OCI-LY1 (cell line): ENCODE measurements around the gene ZBTB7C.

Experiments
- H2AFZ ChIP-seq: fragments of 200-600 bp; sonication (generic), shearing (Covaris generic); 2 replicates; pipeline ENCODE4 v1.6.0; 2014; ENCODE audit warnings: antibody characterized with exemption, mild to moderate bottlenecking, low read length
- H3F3A ChIP-seq: fragments of 200-600 bp; sonication (generic), shearing (Covaris generic); 2 replicates; pipeline ENCODE4 v1.6.0; 2014; ENCODE audit warnings: mild to moderate bottlenecking, antibody characterized with exemption, low read length, moderate library complexity; ENCODE audit not compliant: insufficient read depth
- H3K27ac ChIP-seq: fragments of 200-600 bp; sonication (generic); 2 replicates; pipeline ENCODE4 v1.5.1; 2014; ENCODE audit warnings: low read length, mixed run types, mild to moderate bottlenecking, low read depth; ENCODE audit not compliant: poor library complexity, severe bottlenecking
- H3K27me3 ChIP-seq: fragments of 200-600 bp; sonication (generic); 2 replicates; pipeline ENCODE4 v1.6.0; 2014; ENCODE audit warnings: antibody characterized with exemption, mild to moderate bottlenecking, low read length, moderate library complexity; ENCODE audit not compliant: insufficient read depth
- H3K36me3 ChIP-seq: fragments of 200-600 bp; sonication (generic); 2 replicates; pipeline ENCODE4 v1.6.1; 2014; ENCODE audit warnings: mild to moderate bottlenecking, antibody characterized with exemption, low read length, moderate library complexity, mixed read lengths; ENCODE audit not compliant: insufficient read depth
- H3K4me1 ChIP-seq: fragments of 200-600 bp; sonication (generic); 2 replicates; pipeline ENCODE4 v1.5.1; 2014; ENCODE audit warnings: mild to moderate bottlenecking, low read length, moderate library complexity; ENCODE audit not compliant: insufficient read depth, severe bottlenecking
- H3K4me2 ChIP-seq: fragments of 200-600 bp; sonication (generic), shearing (Covaris generic); 2 replicates; pipeline ENCODE4 v1.6.1; 2014; ENCODE audit warnings: low read length
- H3K4me3 ChIP-seq: fragments of 200-600 bp; sonication (generic); 2 replicates; pipeline ENCODE4 v1.5.1; 2014; ENCODE audit warnings: low read length, low read depth, mild to moderate bottlenecking, mixed read lengths; ENCODE audit not compliant: poor library complexity, severe bottlenecking
- H3K79me2 ChIP-seq: fragments of 200-600 bp; shearing (Covaris generic); 2 replicates; pipeline ENCODE4 v1.6.1; 2016; ENCODE audit warnings: mixed run types, low read length, mixed read lengths; ENCODE audit not compliant: insufficient read depth
- H3K9ac ChIP-seq: fragments of 200-600 bp; sonication (generic), shearing (Covaris generic); 2 replicates; pipeline ENCODE4 v1.6.1; 2014; ENCODE audit warnings: mild to moderate bottlenecking, low read length, mixed read lengths
- H3K9me2 ChIP-seq: fragments of 200-600 bp; sonication (generic), shearing (Covaris generic); 2 replicates; pipeline ENCODE4 v1.6.1; 2014; ENCODE audit warnings: low read depth, mild to moderate bottlenecking, low read length, mixed read lengths
- H3K9me3 ChIP-seq: fragments of 200-600 bp; shearing (Covaris generic); 2 replicates; pipeline ENCODE4 v1.6.1; 2014; ENCODE audit warnings: low read length, mixed read lengths
- H4K20me1 ChIP-seq: fragments of 200-600 bp; sonication (generic), shearing (Covaris generic); 2 replicates; pipeline ENCODE4 v1.6.0; 2016; ENCODE audit warnings: mild to moderate bottlenecking, low read length; ENCODE audit not compliant: insufficient read depth
- EZH2 ChIP-seq: fragments of 200-600 bp; sonication (generic), shearing (Covaris generic); IDR thresholded peaks from 2 replicates; pipeline ENCODE4 v1.8.0; 2017; ENCODE audit warnings: borderline replicate concordance, mixed run types, mild to moderate bottlenecking, antibody characterized with exemption, low read length, moderate library complexity, mixed read lengths
- TF ChIP-seq, protein P1 (sequence below): fragments of 200-600 bp; sonication (generic), shearing (Covaris generic); IDR thresholded peaks from 2 replicates; pipeline ENCODE4 v1.5.1; 2017; ENCODE audit warnings: mild to moderate bottlenecking, antibody characterized with exemption, low read length, moderate library complexity, mixed read lengths

The ZBTB7C gene

DNA sequence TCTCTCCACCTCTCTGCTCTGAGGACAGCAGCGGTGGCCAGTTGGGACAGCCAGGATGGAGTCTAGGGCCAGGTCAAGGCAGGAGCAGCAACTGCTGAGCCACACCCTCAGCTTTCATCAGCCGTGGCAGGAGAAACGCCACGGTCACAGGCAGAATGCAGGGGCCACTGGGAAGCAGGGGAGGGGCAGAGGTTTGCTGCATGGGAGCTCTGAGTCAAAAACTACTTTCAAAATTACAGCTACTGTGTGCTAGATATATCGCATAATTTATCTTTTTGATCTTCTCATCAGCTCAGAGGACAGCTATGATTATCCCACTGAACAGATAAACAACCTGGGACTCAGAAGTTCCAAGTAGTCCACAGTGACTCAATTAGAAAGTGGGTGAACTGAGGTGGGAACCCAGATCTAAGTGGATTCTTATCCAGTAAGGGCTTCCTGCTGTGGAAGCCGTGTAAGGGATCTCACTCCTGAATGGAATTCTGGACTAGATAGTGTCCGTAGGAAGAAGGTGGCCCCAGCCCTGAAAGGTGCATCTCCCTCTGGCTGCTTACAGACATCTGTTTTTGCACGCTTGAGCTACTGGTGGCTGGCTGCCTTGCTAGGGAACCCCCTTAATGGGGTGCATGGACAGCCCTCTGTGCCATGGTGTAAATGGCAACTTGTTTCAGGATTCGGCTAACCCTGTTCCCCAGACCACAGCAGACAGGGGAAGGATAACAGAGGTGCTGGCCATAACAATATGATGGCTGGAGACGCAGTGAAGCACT is 284.1 kb downstream of the ZBTB7C start:
- H3K9ac ChIP-seq = no peak overlapping the region
- H3K9me3 ChIP-seq = no peaks in the 10 kb centered on the region
- no peaks in the 10 kb centered on the region for H4K20me1 ChIP-seq
- no peak overlapping the region for H3K27ac ChIP-seq
- H3K27me3 ChIP-seq = peaks cover 4% of the 10 kb centered on the region; the same call in 1 of the 2 replicates
- H3K9me2 ChIP-seq = no peaks in the 10 kb centered on the region
- H3K4me3 ChIP-seq = no peak overlapping the region
- H3F3A ChIP-seq = no peaks in the 10 kb centered on the region
- H2AFZ ChIP-seq = no peak overlapping the region
- no peaks in the 10 kb centered on the region for H3K4me1 ChIP-seq
- no peaks in the 10 kb centered on the region for H3K79me2 ChIP-seq
- no peaks in the 10 kb centered on the region for H3K36me3 ChIP-seq
- no peak overlapping the region for H3K4me2 ChIP-seq
- TF ChIP-seq, protein P1, sequence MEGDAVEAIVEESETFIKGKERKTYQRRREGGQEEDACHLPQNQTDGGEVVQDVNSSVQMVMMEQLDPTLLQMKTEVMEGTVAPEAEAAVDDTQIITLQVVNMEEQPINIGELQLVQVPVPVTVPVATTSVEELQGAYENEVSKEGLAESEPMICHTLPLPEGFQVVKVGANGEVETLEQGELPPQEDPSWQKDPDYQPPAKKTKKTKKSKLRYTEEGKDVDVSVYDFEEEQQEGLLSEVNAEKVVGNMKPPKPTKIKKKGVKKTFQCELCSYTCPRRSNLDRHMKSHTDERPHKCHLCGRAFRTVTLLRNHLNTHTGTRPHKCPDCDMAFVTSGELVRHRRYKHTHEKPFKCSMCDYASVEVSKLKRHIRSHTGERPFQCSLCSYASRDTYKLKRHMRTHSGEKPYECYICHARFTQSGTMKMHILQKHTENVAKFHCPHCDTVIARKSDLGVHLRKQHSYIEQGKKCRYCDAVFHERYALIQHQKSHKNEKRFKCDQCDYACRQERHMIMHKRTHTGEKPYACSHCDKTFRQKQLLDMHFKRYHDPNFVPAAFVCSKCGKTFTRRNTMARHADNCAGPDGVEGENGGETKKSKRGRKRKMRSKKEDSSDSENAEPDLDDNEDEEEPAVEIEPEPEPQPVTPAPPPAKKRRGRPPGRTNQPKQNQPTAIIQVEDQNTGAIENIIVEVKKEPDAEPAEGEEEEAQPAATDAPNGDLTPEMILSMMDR = no peak
- TF ChIP-seq EZH2 = no peak

DNA sequence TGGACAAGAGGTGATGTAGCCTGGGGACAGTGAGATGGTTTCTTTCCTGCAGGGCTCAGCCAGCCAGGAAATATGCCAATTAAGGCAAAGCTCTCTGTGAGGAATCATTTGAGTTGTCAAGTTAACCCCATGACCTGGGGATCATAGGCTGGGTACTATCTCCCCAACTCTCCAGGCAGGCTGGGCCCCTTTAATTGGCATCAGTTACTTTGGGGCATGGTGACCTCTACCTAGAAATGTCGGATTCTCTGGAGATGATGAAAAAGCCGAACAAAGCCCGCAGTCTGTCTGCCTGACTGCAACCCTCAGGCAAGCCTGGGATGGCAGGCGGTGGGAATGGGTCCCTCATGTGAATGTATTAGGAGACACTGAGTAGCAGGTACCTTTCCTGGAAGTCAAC is 285.2 kb downstream of the ZBTB7C start:
- H3K79me2 ChIP-seq = no peaks in the 10 kb centered on the region
- no peaks in the 10 kb centered on the region for H3K9me3 ChIP-seq
- H4K20me1 ChIP-seq = no peaks in the 10 kb centered on the region
- no peak overlapping the region for H3K9ac ChIP-seq
- no peak for TF ChIP-seq EZH2
- TF ChIP-seq, protein P1 = no peak
- no peaks in the 10 kb centered on the region for H3K36me3 ChIP-seq
- H2AFZ ChIP-seq = no peak overlapping the region
- H3K27ac ChIP-seq = no peak overlapping the region
- H3K4me3 ChIP-seq = no peak overlapping the region
- no peak overlapping the region for H3K4me2 ChIP-seq
- no peaks in the 10 kb centered on the region for H3K9me2 ChIP-seq
- H3K4me1 ChIP-seq = no peaks in the 10 kb centered on the region
- peaks cover 4% of the 10 kb centered on the region; the same call in 1 of the 2 replicates for H3K27me3 ChIP-seq
- H3F3A ChIP-seq = no peaks in the 10 kb centered on the region

DNA sequence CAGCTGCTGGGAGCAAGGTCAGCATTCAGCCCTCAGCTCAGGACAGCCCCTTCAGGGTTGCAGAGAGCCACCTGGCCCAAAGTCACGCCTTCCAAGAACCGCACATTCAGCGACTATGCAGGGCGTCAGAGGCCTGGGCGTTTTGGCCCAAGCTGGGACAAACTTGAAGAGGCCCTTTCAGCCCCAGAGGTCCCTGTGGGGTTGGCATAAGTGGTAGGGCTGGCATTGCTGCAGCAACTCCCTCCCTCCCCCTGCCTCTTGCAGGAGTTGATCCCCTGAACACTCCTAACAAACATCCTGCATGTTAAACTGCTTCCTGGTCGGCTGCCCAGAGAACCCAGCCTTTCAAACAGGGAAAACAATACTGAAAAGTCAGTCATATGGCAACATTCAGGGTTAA is 285.9 kb downstream of the ZBTB7C start:
- no peak overlapping the region for H3K27ac ChIP-seq
- TF ChIP-seq, protein P1 = no peak
- TF ChIP-seq EZH2 = no peak
- no peaks in the 10 kb centered on the region for H4K20me1 ChIP-seq
- H3K36me3 ChIP-seq = no peaks in the 10 kb centered on the region
- H3K79me2 ChIP-seq = no peaks in the 10 kb centered on the region
- peaks cover 4% of the 10 kb centered on the region; the same call in 1 of the 2 replicates for H3K27me3 ChIP-seq
- H3K9me3 ChIP-seq = no peaks in the 10 kb centered on the region
- H3K4me2 ChIP-seq = no peak overlapping the region
- no peaks in the 10 kb centered on the region for H3F3A ChIP-seq
- H3K9me2 ChIP-seq = no peaks in the 10 kb centered on the region
- H3K9ac ChIP-seq = no peak overlapping the region
- no peak overlapping the region for H2AFZ ChIP-seq
- no peaks in the 10 kb centered on the region for H3K4me1 ChIP-seq
- no peak overlapping the region for H3K4me3 ChIP-seq
